Stimulated activated CD8-positive, alpha-beta memory T cell treated with anti-CD3 and anti-CD28 coated beads, Interleukin-2, amount 100 ng/mL, for 48 hours (primary cell): ENCODE results near the gene WDFY2.
"Not testable (repeated sequence)": the region's sequence is repeated elsewhere in the genome, so short reads cannot be mapped to it uniquely, and the experiment has no call there.

ENCODE experiments used
- DNase-seq, 2 donors: peaks; one replicate each; pipeline ENCODE4 v3.0.0-alpha.2; 2020; ENCODE audit warnings: low read depth in 2 of 2

Gene WDFY2

GRCh38 chr13:51583875-51584730, at the start of gene WDFY2:
Gene WDFY2 (plus strand): TSS chr13:51584462. CDS start chr13:51584688, 226 bp downstream.
- DNase-seq: peak; percentile 98 to 99

DNA sequence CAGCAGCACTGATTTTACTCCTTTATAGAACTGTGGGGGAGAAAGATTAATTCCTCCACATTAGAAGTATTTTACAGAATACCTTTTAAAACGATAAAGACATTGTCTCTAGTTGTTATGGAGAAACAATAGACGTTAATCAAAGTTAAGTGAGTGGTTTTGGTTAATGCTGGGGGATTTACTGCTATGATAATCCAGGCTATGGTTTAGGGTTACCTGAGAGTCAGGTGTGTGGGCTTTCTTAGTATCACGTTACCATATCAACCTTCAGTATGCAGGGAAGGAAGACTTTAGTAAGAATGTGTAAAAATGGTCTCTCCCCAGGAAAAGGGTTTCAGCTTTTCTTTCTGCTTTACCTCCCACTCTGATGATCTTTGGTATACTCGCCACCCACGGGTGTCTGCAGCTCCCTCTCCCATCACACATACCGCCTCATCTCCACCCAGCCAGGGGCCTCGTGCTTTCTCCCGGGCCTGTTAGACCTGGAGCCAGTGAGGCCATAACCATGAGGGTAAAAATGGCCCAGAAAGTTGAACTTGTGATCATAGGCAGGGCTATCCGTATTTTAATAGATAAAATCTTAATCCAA, 45.6 kb upstream of the WDFY2 start:
- DNase-seq: no peak

DNA sequence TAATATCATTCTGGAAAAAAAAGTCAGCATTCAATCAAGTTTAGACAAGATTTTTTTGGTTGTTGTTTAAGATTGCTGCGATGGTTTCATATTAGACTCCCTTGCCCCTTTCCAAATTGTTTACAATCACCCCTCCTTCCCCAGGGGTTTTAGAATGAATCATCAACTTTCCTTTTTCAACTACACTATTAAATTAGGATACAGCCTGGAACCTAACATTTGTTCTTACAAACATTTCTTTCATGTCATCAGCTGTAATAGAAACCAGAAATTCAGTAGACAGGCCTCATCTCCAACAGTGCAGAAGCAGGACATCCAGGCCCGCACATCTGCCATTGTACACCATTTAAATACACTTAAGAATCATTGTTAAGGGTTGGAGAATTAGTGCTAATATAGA, 44.4 kb upstream of the WDFY2 start:
- no peak for DNase-seq

DNA sequence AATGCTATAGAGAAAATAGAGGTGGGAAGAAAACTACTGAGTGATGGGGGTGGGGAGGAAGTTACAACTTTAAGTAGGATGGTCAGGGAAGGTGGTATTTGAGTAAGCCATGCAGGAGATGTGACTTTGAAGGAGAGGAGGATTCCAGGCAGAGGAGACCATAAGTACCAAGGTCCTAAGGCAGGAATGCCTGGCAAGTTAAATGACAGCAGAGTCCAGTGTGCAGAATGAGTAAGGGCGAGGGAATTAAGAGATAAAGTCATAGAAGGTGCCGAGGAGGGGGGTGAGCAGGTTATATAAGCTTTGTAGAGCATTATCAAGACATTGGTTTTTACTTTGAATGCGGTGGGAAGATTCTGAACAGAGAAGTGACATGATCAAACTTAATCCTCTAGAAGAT, 43.2 kb upstream of the WDFY2 start:
- no peak for DNase-seq

DNA sequence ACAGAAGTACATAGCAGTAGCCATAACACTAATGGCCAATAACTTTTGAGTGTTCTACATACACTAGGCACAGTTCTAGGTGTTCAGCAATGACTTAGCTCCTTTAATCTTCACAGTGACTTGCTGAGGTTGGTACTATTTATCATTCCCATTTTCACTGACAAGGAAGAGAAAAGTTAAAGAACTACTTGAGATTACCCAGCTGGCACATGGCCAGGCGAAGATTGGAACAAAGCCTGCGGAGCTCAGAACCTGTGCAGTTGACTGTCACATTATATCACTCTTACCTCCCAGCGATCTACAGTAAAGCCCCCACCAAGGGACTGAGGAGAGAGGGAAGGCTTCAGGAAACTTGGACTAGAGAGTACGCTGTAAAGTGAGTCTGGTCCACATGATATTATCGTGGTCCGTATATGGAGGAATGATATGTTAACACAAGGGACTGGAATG, 42.4 kb upstream of the WDFY2 start:
- DNase-seq: no peak

DNA sequence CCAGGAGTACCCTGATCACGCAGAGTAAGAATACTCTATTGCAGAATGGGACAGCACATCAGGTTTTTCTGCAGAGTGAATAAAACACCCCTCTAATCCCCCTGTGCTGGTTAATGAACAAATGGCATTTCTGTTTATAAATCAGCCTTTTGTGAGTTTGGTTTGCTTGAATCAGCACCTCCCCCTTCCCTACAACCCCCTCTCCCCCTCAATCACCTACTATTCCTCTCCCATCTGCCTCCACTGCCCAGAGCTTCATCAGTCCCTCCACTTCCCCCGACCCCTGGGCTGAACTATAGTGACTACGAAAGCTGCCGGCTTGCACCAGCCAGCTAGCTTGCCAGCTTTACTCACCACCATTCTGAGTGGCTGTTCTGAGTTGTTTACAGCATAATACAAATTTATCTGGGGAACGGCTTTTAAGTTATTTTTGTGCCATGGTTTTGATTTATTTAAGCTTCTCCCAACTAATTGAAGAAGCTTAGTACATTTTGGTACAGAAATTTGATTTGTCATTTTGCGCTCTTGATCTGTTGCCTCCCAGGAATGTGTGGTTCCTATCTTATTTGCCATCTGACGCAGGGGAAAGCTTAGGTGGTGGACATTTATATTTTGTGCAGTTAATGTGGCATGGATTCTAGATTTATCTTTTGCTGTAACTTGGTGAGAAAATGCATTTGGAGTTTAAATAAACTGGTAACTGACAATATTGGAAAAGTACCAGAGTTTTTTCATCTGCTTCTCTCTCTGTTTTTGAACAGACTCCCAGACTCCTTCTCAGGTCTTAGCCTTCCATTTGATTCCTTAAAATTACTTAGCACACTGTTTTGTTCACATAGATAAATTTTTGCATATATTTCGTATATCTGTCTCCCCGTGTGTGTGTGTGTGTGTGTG, 41.7 kb upstream of the WDFY2 start:
- no peak for DNase-seq

GRCh38 chr13:51545446-51545845, 38.8 kb upstream of the WDFY2 start:
- DNase-seq: not testable (repeated sequence)

DNA sequence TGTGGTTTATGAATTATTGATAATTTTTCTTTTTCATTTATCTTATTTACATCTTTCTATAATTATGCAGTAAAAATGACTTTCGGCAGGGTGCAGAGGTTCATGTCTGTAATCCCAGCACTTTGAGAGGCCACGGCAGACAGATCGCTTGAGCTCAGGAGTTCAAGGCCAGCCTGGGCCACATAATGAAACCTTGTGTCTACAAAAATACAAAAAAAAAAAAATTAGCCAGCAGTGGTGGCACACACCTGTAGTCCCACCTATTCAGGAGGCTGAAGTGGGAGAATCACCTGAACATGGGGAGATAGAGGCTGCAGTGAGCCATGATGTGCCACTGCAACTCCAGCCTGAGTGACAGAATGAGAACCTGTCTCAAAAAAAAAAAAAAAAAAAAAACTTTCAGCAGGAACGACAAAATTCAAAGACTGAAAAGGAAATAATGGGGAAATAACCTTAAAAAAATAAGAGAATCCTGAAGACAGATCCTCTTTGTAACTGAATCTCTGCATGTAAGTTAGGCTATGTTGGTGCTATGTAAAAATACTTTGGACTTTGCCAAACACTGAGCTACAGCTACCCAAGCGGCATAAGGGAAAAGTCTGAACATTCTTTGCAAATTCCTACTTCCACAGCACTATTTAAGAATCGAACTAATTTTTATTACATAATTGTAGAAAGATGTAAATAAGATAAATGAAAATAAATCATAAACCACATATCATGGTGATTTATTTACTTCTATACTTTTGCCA, 36.7 kb upstream of the WDFY2 start:
- DNase-seq: no peak

- no peak for DNase-seq
These were observed 35.2 kb upstream of the WDFY2 start for GRCh38 chr13:51549050-51549449.

DNA sequence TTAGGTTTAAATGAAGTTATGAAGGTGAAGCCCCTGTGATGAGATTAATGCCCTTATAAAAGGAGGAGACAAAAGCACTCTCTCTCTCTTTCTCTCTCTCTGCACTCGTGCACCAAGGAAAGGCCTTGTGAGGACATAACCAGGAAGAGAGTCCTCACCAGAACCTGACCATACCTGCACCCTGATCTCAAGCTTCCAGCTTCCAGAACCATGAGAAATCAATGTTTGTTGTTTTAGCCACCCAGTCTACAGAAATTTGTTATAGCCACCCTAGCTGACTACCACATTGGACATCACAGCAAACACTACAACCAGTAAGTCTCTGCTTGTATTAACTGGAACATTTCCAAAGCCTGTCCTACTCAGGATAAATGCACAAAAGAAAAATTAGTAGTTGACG, 34.7 kb upstream of the WDFY2 start:
- DNase-seq: no peak

- DNase-seq: no peak
These were observed 34.1 kb upstream of the WDFY2 start for GRCh38 chr13:51550151-51550550.

GRCh38 chr13:51551416-51551815, 32.8 kb upstream of the WDFY2 start:
- DNase-seq: no peak

DNA sequence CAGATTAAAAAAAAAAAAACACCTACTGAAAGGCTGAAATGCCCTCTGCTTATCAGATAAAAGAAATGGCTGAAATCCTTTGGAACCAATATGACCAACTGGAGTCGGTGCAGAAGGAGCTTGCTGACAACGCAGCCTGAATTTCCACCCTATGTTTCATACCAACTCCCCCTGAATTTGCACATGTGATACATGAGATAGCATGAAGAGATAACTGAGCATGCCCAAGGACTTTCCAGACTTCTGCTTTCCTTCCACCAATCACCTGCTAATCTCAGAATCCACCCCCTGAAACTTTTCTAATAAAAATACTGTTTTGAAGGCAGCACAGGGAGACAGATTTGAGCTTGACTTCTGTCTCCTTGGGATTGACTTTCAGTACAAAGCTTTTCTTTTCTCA, 32.2 kb upstream of the WDFY2 start:
- DNase-seq: no peak

DNA sequence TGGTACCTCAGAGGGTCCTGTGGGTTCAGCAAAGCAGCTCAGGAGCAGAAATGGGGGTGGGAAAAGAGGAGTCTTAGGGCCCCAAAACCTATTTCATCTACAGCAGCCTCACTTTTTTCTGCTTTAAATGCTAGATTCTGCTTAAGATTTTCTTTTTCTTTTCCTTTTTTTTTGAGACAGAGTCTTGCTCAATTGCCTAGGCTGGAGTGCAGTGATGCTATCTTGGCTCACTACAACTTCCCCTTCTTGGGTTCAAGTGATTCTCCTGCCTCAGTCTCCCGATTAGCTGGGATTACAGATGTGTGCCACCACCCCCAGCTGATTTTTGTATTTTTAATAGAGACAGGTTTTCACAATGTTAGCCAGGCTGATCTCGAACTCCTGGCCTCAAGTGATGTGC, 30.7 kb upstream of the WDFY2 start:
- DNase-seq: no peak

DNA sequence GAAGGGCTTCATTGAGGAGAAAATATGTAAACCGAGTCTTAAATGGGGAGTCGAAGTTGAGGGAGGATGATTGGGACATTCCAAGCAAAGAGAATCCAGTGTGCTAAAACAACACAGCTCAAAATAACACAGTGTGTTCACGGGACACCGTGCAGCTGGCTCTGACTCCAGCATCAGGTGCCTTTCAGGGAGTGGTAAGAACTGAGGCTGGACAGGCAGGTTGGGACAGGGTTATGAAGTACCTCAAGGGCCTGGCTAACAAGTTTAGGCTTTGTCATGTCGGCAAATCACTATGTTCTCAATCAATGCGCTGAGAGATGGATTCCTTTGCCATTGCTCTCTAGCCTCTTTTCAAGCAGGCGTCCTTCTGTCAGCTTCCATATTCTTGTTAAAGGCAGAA, 27.5 kb upstream of the WDFY2 start:
- DNase-seq: no peak

DNA sequence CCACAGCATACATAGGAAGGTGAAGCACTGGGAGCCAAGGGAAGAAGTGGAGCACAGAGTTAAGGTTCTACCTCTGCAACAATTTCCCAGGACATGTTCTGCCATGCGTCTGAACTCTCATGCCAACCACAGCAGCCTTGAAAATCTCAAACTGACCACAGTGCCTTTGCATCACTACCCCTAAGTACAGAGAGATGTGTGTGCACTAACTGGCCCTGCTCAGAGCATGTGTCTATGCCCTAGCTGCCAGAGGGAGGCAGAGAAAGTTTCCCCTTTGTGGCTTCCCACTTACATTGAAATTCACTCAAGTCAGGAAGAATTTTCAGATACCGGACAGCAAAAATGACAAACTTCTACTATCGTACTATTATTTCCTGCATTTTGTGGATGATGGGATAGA, 26.8 kb upstream of the WDFY2 start:
- no peak for DNase-seq

DNA sequence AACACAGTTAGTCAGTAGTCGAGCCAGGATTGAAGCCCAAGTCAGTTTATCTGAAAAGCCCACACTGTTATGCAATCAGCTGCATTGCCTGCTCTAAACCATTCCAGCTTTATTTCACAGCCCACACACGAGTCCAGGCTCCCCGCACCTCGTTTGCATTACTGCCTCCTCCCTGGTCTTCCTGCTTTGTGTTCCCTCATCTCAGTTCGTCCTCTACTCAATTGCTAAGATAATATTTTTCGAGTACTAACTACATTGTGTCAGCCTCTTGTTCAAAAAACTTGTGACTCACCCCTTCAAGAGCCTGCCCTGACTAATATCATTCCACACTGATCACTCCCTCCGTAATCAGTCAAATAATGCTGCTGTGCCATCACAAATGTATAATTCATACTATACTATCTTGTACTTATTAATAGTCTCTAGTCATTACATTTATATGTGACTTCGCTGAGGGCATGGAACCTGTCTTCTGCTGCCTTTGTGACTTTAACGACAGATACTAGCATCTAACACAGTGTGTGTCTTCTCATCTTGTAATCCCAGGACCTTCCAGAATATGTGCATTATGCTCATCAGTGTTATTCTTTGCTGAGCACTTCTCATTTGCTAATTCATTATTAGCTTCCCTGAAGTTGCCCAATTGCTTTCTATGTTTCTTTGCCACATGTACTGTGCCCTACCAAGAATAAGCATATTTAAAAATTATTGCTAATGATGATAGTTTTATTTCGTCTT, 26.2 kb upstream of the WDFY2 start:
- DNase-seq: no peak

- DNase-seq: no peak
These were observed 24.1 kb upstream of the WDFY2 start for GRCh38 chr13:51559946-51560735.

DNA sequence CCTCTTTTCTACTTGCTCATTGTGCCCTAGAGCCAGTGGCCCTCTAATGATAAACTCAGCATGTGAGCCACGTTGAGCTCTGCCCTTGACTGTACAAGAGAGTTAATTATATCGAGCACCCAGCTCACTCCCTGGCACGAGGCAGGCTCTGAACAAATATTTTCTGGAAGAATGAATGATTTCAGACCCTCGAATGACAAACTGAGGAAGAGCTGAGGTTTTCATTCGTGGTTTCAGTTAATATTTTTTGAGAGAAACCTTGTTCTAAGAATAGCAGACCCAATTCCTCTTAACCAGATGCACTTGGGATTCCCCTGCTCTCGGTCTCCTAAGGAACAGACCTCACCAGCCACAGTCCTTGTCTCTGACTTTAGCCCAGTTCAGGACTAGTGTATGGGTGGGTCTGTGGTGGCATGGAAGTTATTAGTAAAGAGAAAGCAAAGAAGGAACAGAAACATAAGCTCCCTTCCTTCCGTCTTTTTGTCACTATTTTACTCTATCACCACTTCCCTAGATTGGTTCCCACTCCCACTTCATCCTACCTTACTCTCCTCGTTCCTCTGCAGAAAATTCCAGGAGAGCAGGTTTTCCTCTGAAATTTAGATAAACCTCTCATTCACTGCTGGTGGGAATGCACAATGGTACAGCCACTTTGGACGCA, 22.1 kb upstream of the WDFY2 start:
- no peak for DNase-seq

DNA sequence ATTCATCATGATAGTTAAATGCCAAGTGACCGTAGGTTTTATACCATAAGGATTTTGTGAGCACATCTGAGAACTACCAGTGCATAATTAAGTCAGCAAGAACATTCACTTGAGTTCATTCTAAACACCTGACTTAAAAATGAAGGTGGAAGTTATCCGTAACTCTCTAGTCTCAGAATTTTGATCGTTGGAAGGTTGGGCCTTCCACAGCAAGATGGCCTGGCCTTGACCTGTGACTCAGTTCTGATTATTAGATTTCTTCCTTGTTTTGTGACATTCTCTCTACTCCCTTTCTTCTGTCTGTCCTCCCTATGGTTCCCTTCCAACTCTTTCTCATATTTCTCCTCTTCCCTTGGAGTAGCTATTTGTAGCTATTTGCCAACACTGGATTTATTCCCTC, 20.0 kb upstream of the WDFY2 start:
- DNase-seq: no peak
